ENCODE data around the gene B3GNT8. TPM values are rescaled to one million over a fixed set of nuclear protein-coding genes. Genes with fewer than 3 reads are reported as not detected.

B3GNT8 gene
- total RNA-seq, 1 experiment from 2014 or later = not detected

DNA sequence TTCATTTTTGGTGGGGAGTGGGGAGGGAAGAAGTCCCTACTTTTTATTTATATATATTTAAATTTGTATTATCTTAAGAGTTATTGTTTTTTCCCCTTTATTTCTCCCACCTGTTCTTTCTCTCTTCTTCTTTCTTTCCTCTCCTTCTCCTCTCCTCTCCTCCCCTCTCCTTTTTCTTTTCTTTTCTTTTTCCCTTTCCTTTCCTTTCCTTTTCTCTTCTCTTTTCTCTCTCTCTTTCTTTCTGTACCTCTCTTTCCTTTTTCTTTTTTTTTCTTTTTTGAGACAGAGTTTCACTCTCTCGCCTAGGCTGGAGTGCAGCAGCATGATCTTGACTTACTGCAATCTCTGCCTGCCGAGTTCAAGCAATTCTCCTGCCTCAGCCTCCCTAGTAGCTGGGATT, 27.6 kb downstream of the B3GNT8 start:
- Histone ChIP-seq H4K20me1 (ENCODE audit: insufficient read depth) (no peaks in the 10 kb centered on the region; the same call in 1 of the 2 replicates), H3F3A (ENCODE audit: insufficient read depth, low read depth) (no peaks in the 10 kb centered on the region; the same call in 1 of the 2 replicates), H3K27ac (no peak overlapping the region), H3K9me2 (ENCODE audit: insufficient read depth) (no peaks in the 10 kb centered on the region), H3K4me2 (no peak overlapping the region), H3K4me1 (replicated peaks; ENCODE audit: insufficient read depth) (peaks cover 19% of the 10 kb centered on the region), H3K79me2 (ENCODE audit: low read depth) (peaks cover 42% of the 10 kb centered on the region), H2AFZ (no peak overlapping the region), H3K9me3 (ENCODE audit: insufficient read depth, low read depth) (no peaks in the 10 kb centered on the region), H3K4me3 (no peak overlapping the region), H3K27me3 (ENCODE audit: insufficient read depth, low read depth) (no peaks in the 10 kb centered on the region), H3K36me3 (ENCODE audit: low read depth) (no peaks in the 10 kb centered on the region)
- intact Hi-C loops (cut with micrococcal nuclease; ENCODE audit: unreplicated experiment) = no loop called here
- no TSS peak for BruUV-seq (replicated peaks)
- ChIA-PET POLR2A (ENCODE audit: unreplicated experiment) (no interaction called here), CTCF (no interaction called here)
- DNase-seq = no peak
- TF ChIP-seq CTCF (conservative IDR thresholded peaks at IDR 0.05) (no peak), EZH2 (IDR thresholded peaks at IDR 0.05; ENCODE audit: low read depth) (no peak)

GRCh38 chr19:41399091-41399490, 28.1 kb downstream of the B3GNT8 start:
- Histone ChIP-seq H3K79me2 (ENCODE audit: low read depth) (peaks cover 42% of the 10 kb centered on the region), H4K20me1 (ENCODE audit: insufficient read depth) (no peaks in the 10 kb centered on the region; the same call in 1 of the 2 replicates), H3F3A (ENCODE audit: insufficient read depth, low read depth) (no peaks in the 10 kb centered on the region; the same call in 1 of the 2 replicates), H3K36me3 (ENCODE audit: low read depth) (no peaks in the 10 kb centered on the region), H3K27me3 (ENCODE audit: insufficient read depth, low read depth) (no peaks in the 10 kb centered on the region), H3K9me2 (ENCODE audit: insufficient read depth) (no peaks in the 10 kb centered on the region), H3K4me2 (peak overlapping the region; percentile 82), H3K27ac (no peak overlapping the region), H3K4me1 (replicated peaks; ENCODE audit: insufficient read depth) (peaks cover 19% of the 10 kb centered on the region), H3K4me3 (peak overlapping the region; percentile 100; the same call in 1 of the 2 replicates), H2AFZ (no peak overlapping the region), H3K9me3 (ENCODE audit: insufficient read depth, low read depth) (no peaks in the 10 kb centered on the region)
- intact Hi-C loops (cut with micrococcal nuclease; ENCODE audit: unreplicated experiment) = no loop called here
- no peak for TF ChIP-seq EZH2 (IDR thresholded peaks at IDR 0.05; ENCODE audit: low read depth)
- no peak for TF ChIP-seq CTCF (conservative IDR thresholded peaks at IDR 0.05)
- no TSS peak for BruUV-seq (replicated peaks)
- CTCF ChIA-PET = no interaction called here
- POLR2A ChIA-PET (ENCODE audit: unreplicated experiment) = no interaction called here
- DNase-seq = no peak

DNA sequence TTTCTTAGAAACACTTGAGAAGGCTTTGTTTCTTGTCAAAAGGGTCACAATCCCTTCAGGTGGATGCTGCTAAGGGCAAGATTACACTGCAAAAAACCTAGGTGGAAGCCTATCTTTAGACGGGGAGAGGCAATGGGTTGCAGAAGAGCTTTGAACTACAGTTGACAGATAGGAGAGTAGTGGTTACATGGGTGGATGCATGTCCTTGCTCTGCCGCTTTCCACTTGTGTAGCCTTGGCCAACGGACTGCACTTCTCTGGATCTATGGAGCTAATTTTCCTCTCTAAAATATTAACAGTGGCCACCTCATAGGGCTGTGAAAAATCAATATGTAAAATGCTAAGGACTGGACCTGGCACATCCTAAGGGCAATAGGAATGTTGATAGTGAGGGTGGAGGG, 28.6 kb downstream of the B3GNT8 start:
- CTCF ChIA-PET = no interaction called here

More for the DNA sequence above, 28.6 kb downstream of the B3GNT8 start:
- Histone ChIP-seq H3K9me2 (ENCODE audit: insufficient read depth) (no peaks in the 10 kb centered on the region), H3K9me3 (ENCODE audit: insufficient read depth, low read depth) (no peaks in the 10 kb centered on the region), H3K4me3 (peak overlapping the region; percentile 100), H3K36me3 (ENCODE audit: low read depth) (no peaks in the 10 kb centered on the region), H3K79me2 (ENCODE audit: low read depth) (peaks cover 42% of the 10 kb centered on the region), H3K4me1 (replicated peaks; ENCODE audit: insufficient read depth) (peaks cover 19% of the 10 kb centered on the region), H2AFZ (no peak overlapping the region), H3K27me3 (ENCODE audit: insufficient read depth, low read depth) (no peaks in the 10 kb centered on the region), H3K27ac (no peak overlapping the region), H3F3A (ENCODE audit: insufficient read depth, low read depth) (no peaks in the 10 kb centered on the region; the same call in 1 of the 2 replicates), H4K20me1 (ENCODE audit: insufficient read depth) (no peaks in the 10 kb centered on the region; the same call in 1 of the 2 replicates), H3K4me2 (peak overlapping the region; percentile 82)
- BruUV-seq (replicated peaks) = no TSS peak
- no peak for TF ChIP-seq EZH2 (IDR thresholded peaks at IDR 0.05; ENCODE audit: low read depth)
- no peak for TF ChIP-seq CTCF (conservative IDR thresholded peaks at IDR 0.05)
- no peak for DNase-seq
- intact Hi-C loops (cut with micrococcal nuclease; ENCODE audit: unreplicated experiment) = no loop called here
- POLR2A ChIA-PET (ENCODE audit: unreplicated experiment) = no interaction called here

Measured in PC-9 (cell line).